IMR-90 (cell line): ENCODE results near the gene MRPL49. TPM values are rescaled to one million over a fixed set of nuclear protein-coding genes. Genes with fewer than 3 reads are reported as not detected.
A peak's percentile ranks its signal among the peaks of the same experiment; 100 is the strongest.

Experiments used
- ATAC-seq: fragments of 200-7000 bp; cut with Tn5 transposase; 2 replicates; pipeline ENCODE4 v1.9.1; 2020; ENCODE audit warnings: low read depth, mild to moderate bottlenecking, moderate library complexity
- BruUV-seq: library from RNA; stranded (reverse); fragments of 400-500 nt; replicated peaks from 2 replicates; lab custom pipeline; 2021; lab: Mats Ljungman, UMichigan
- CTCF ChIA-PET: fragments of 300-600 bp; formaldehyde crosslinking; extraction: SDS; loops from one replicate; lab custom pipeline; 2021; ENCODE audit warnings: antibody characterized with exemption; lab: Yijun Ruan, JAX
- POLR2A ChIA-PET: fragments of 300-600 bp; sonication (Branson Sonifier 250); formaldehyde crosslinking; loops from one replicate; lab custom pipeline; 2022; ENCODE audit warnings: antibody characterized with exemption; ENCODE audit not compliant: unreplicated experiment; lab: Charles Lee
- DNase-seq: peaks from one replicate; pipeline ENCODE4 v3.0.0; 2013
- H2AFZ ChIP-seq: replicated peaks from 2 replicates; pipeline ENCODE3; 2013; ENCODE audit warnings: low read length, mild to moderate bottlenecking; ENCODE audit not compliant: poor library complexity
- H2AK5ac ChIP-seq: 2 replicates; pipeline ENCODE4 v1.6.1; 2013; ENCODE audit warnings: low read depth, low read length, inconsistent platforms
- H2AK9ac ChIP-seq: replicated peaks from 2 replicates; pipeline ENCODE3; 2013; ENCODE audit warnings: mild to moderate bottlenecking, low read depth, low read length, moderate library complexity; ENCODE audit not compliant: poor library complexity
- H2BK120ac ChIP-seq: 2 replicates; pipeline ENCODE4 v1.6.1; 2013; ENCODE audit warnings: low read depth, low read length, inconsistent platforms
- H2BK15ac ChIP-seq: 3 replicates; pipeline ENCODE4 v1.6.1; 2013; ENCODE audit warnings: low read depth, low read length, inconsistent platforms
- H2BK20ac ChIP-seq: 2 replicates; pipeline ENCODE4 v1.6.1; 2013; ENCODE audit warnings: low read depth, mild to moderate bottlenecking, inconsistent platforms, low read length, moderate library complexity
- H2BK5ac ChIP-seq: 2 replicates; pipeline ENCODE4 v1.6.1; 2013; ENCODE audit warnings: mild to moderate bottlenecking, low read depth, low read length, inconsistent platforms; ENCODE audit not compliant: poor library complexity, severe bottlenecking
- H3K14ac ChIP-seq: replicated peaks from 2 replicates; pipeline ENCODE4 v1.6.1; 2013; ENCODE audit warnings: low read depth, low read length, inconsistent platforms
- H3K18ac ChIP-seq: 2 replicates; pipeline ENCODE4 v1.6.1; 2013; ENCODE audit warnings: low read depth, low read length, control low read depth
- H3K23ac ChIP-seq: 2 replicates; pipeline ENCODE4 v1.6.1; 2013; ENCODE audit warnings: low read depth, low read length, inconsistent platforms
- H3K27ac ChIP-seq: 2 replicates; pipeline ENCODE4 v1.5.1; 2013; ENCODE audit warnings: mild to moderate bottlenecking, control low read depth, low read length; ENCODE audit not compliant: insufficient read depth
- H3K27me3 ChIP-seq: 2 replicates; pipeline ENCODE4 v1.6.1; 2013; ENCODE audit warnings: low read length; ENCODE audit not compliant: control insufficient read depth, insufficient read depth
- H3K36me3 ChIP-seq: 2 replicates; pipeline ENCODE4 v1.6.1; 2013; ENCODE audit warnings: low read length, mixed read lengths; ENCODE audit not compliant: control insufficient read depth, insufficient read depth
- H3K4ac ChIP-seq: 2 replicates; pipeline ENCODE4 v1.6.1; 2013; ENCODE audit warnings: low read depth, low read length, inconsistent platforms
- H3K4me1 ChIP-seq: 2 replicates; pipeline ENCODE4 v1.6.1; 2013; ENCODE audit warnings: low read length, mixed read lengths; ENCODE audit not compliant: control insufficient read depth, insufficient read depth
- H3K4me2 ChIP-seq: 2 replicates; pipeline ENCODE4 v1.6.1; 2013; ENCODE audit warnings: low read depth, mild to moderate bottlenecking, control low read depth, low read length, moderate library complexity
- H3K4me3 ChIP-seq: 2 replicates; pipeline ENCODE4 v1.5.1; 2013; ENCODE audit warnings: low read depth, mild to moderate bottlenecking, control low read depth, low read length, moderate library complexity; ENCODE audit not compliant: insufficient read depth
- H3K56ac ChIP-seq: 2 replicates; pipeline ENCODE4 v1.6.1; 2013; ENCODE audit warnings: low read length, inconsistent platforms; ENCODE audit not compliant: insufficient read depth; ENCODE audit errors: extremely low read depth
- H3K79me1 ChIP-seq, 2 experiments: 2 replicates each; pipeline ENCODE4 v1.6.1; 2013; ENCODE audit warnings: low read length in 2 of 2, inconsistent platforms in 1 of 2, low read depth in 1 of 2
- H3K9ac ChIP-seq: 2 replicates; pipeline ENCODE4 v1.6.1; 2013; ENCODE audit warnings: low read depth, low read length, control low read depth
- H3K9me1 ChIP-seq: 2 replicates; pipeline ENCODE4 v1.6.1; 2013; ENCODE audit warnings: low read length, inconsistent platforms; ENCODE audit not compliant: insufficient read depth
- H3K9me3 ChIP-seq: 2 replicates; pipeline ENCODE4 v1.6.1; 2013; ENCODE audit warnings: low read length; ENCODE audit not compliant: control insufficient read depth, insufficient read depth
- H4K20me1 ChIP-seq: 2 replicates; pipeline ENCODE4 v1.6.1; 2013; ENCODE audit warnings: low read length, inconsistent platforms; ENCODE audit not compliant: insufficient read depth
- H4K5ac ChIP-seq: 2 replicates; pipeline ENCODE4 v1.6.1; 2013; ENCODE audit warnings: mild to moderate bottlenecking, low read depth, low read length, control low read depth
- H4K8ac ChIP-seq, 2 experiments: 2 replicates each; pipeline ENCODE4 v1.6.1; 2013; ENCODE audit warnings: low read depth in 2 of 2, low read length in 2 of 2, control low read depth in 1 of 2, inconsistent platforms in 1 of 2
- H4K91ac ChIP-seq: 2 replicates; pipeline ENCODE4 v1.6.1; 2013; ENCODE audit warnings: low read depth, low read length, inconsistent platforms; ENCODE audit not compliant: insufficient read depth
- BHLHE40 ChIP-seq: fragments of 150-350 bp; IDR thresholded peaks from 2 replicates; pipeline ENCODE4 v1.6.1; 2016; ENCODE audit warnings: mild to moderate bottlenecking, low read depth, low read length
- CEBPB ChIP-seq: IDR thresholded peaks from 2 replicates; pipeline ENCODE4 v1.6.1; 2012; ENCODE audit warnings: low read depth, low read length, improper control_type of control experiment
- CHD1 ChIP-seq: IDR thresholded peaks from 2 replicates; pipeline ENCODE4 v1.6.1; 2012; ENCODE audit warnings: low read depth, low read length, improper control_type of control experiment
- CTCF ChIP-seq: conservative IDR thresholded peaks from 2 replicates; pipeline ENCODE4 v1.5.1; 2012; ENCODE audit warnings: mild to moderate bottlenecking, low read depth, low read length, improper control_type of control experiment
- FOS ChIP-seq: fragments of 150-350 bp; IDR thresholded peaks from 2 replicates; pipeline ENCODE4 v1.6.1; 2016; ENCODE audit warnings: low read depth, low read length
- MAFK ChIP-seq: IDR thresholded peaks from 2 replicates; pipeline ENCODE4 v1.6.1; 2012; ENCODE audit warnings: low read depth, low read length, improper control_type of control experiment
- MAZ ChIP-seq: IDR thresholded peaks from 2 replicates; pipeline ENCODE4 v1.6.1; 2012; ENCODE audit warnings: low read depth, mild to moderate bottlenecking, low read length, improper control_type of control experiment, moderate library complexity, borderline replicate concordance
- MXI1 ChIP-seq: IDR thresholded peaks from 2 replicates; pipeline ENCODE4 v1.6.1; 2012; ENCODE audit warnings: low read depth, mild to moderate bottlenecking, low read length, moderate library complexity, borderline replicate concordance
- NFE2L2 ChIP-seq: fragments of 150-350 bp; IDR thresholded peaks from 2 replicates; pipeline ENCODE4 v1.6.1; 2016; ENCODE audit warnings: low read depth, mild to moderate bottlenecking, low read length
- POLR2A ChIP-seq: IDR thresholded peaks from 2 replicates; pipeline ENCODE4 v1.6.1; 2012; ENCODE audit warnings: mild to moderate bottlenecking, low read depth, low read length
- RAD21 ChIP-seq: IDR thresholded peaks from 2 replicates; pipeline ENCODE4 v1.6.1; 2012; ENCODE audit warnings: low read length, improper control_type of control experiment
- RCOR1 ChIP-seq: IDR thresholded peaks from 2 replicates; pipeline ENCODE4 v1.6.1; 2012; ENCODE audit warnings: mild to moderate bottlenecking, low read length, improper control_type of control experiment; ENCODE audit not compliant: insufficient replicate concordance
- RFX5 ChIP-seq: IDR thresholded peaks from 2 replicates; pipeline ENCODE4 v1.8.0; 2012; ENCODE audit warnings: low read depth, mild to moderate bottlenecking, low read length, moderate library complexity
- SMC3 ChIP-seq: fragments of 150-350 bp; IDR thresholded peaks from 2 replicates; pipeline ENCODE4 v1.6.1; 2016; ENCODE audit warnings: low read depth, mild to moderate bottlenecking, antibody characterized with exemption, low read length, moderate library complexity
- USF2 ChIP-seq: fragments of 150-350 bp; IDR thresholded peaks from 2 replicates; pipeline ENCODE4 v1.6.1; 2017; ENCODE audit warnings: mild to moderate bottlenecking, antibody characterized with exemption, low read length, low read depth
- WGBS, 2 experiments: methylation state at CpG; one replicate each; pipeline versions ENCODE4 v1.1.5 to v1.1.7; 2013; ENCODE audit warnings: missing lambda C conversion rate in 2 of 2; ENCODE audit not compliant: insufficient read length in 1 of 2; ENCODE audit errors: extremely low coverage in 2 of 2; 5-methylcytosine and 5-hydroxymethylcytosine counted together
- dilution Hi-C: fragments of 300-500 bp; cut with HindIII; formaldehyde crosslinking; loops from one replicate; pipeline ENCODE4 v1.14.3; 2018; ENCODE audit warnings: low sequenced_read_pairs; ENCODE audit not compliant: unreplicated experiment
- in situ Hi-C: fragments of 300-500 bp; cut with MboI; formaldehyde crosslinking; loops from 3 replicates; pipeline ENCODE4 v1.14.3; 2019; ENCODE audit warnings: low sequenced_read_pairs, inconsistent platforms, mixed read lengths
- intact Hi-C: fragments of 100-400 bp; cut with micrococcal nuclease; formaldehyde crosslinking; loops from 2 replicates; pipeline ENCODE4 v1.10.0; 2022
- polyA plus RNA-seq, 3 experiments: library from polyadenylated mRNA; depleted of rRNA; stranded (reverse); fragments of >200 nt; gene quantifications; 2 replicates each; pipeline ENCODE4 v1.2.3, GENCODE V29; 2012; ENCODE audit warnings: low replicate concordance in 1 of 3
- total RNA-seq: library from RNA; depleted of rRNA; stranded (reverse); fragments of >200 nt; gene quantifications from 2 replicates; pipeline ENCODE4 v1.2.3, GENCODE V29; 2012

Gene MRPL49
- total and polyA plus RNA-seq, 2 of the 4 experiments (the other 2 are of a cell fraction), result 55.2 to 56.8 TPM

GRCh38 chr11:65129649-65130441 lies 7.7 kb downstream of the MRPL49 start:
- no peak overlapping the region for H3K4ac ChIP-seq
- H3K79me1 ChIP-seq, result peaks cover 24 to 57% of the 10 kb centered on the region in 2 experiments
- no peak overlapping the region for H3K14ac ChIP-seq
- H2BK15ac ChIP-seq, result no peak overlapping the region
- CTCF ChIA-PET, result no interaction called here
- no peak overlapping the region for H2BK20ac ChIP-seq
- no peak overlapping the region for H3K9ac ChIP-seq
- no peak overlapping the region for H2BK5ac ChIP-seq
- intact Hi-C loops (no loop called here), in situ Hi-C loops (no loop called here), dilution Hi-C loops (no loop called here)
- H2AK9ac ChIP-seq, result peak overlapping the region; percentile 50
- no peak overlapping the region for H3K27ac ChIP-seq
- no peak overlapping the region for H4K91ac ChIP-seq
- POLR2A ChIA-PET, result no interaction called here
- H3K18ac ChIP-seq, result no peak overlapping the region
- peaks cover 6% of the 10 kb centered on the region; the same call in 1 of the 2 replicates for H3K4me1 ChIP-seq
- H2AFZ ChIP-seq, result peak overlapping the region; percentile 19
- no peaks in the 10 kb centered on the region for H3K27me3 ChIP-seq
- H3K4me3 ChIP-seq, result no peak overlapping the region
- H3K9me1 ChIP-seq, result peaks cover 11% of the 10 kb centered on the region
- no peak overlapping the region for H3K56ac ChIP-seq
- no peak overlapping the region for H3K4me2 ChIP-seq
- no peak overlapping the region for H3K23ac ChIP-seq
- BruUV-seq, result no TSS peak
- H4K20me1 ChIP-seq, result peaks cover 37% of the 10 kb centered on the region
- no peak overlapping the region for H4K8ac ChIP-seq
- DNase-seq (no peak), ATAC-seq (no peak)
- H2AK5ac ChIP-seq, result no peak overlapping the region
- WGBS, 2 experiments, result 96% methylated on average over 8 of the region's 13 CpGs; no CpG with 5 or more reads in 1 of the 2 experiments
- H3K36me3 ChIP-seq, result peaks cover 75% of the 10 kb centered on the region
- H2BK120ac ChIP-seq, result no peak overlapping the region
- no peak overlapping the region for H4K5ac ChIP-seq
- H3K9me3 ChIP-seq, result no peaks in the 10 kb centered on the region
- TF ChIP-seq CEBPB, result no peak
- TF ChIP-seq RFX5, result no peak
- no peak for TF ChIP-seq FOS
- no peak for TF ChIP-seq NFE2L2
- TF ChIP-seq RCOR1, result no peak
- TF ChIP-seq MXI1, result no peak
- TF ChIP-seq MAZ, result no peak
- TF ChIP-seq SMC3, result no peak
- no peak for TF ChIP-seq USF2
- TF ChIP-seq MAFK, result no peak
- TF ChIP-seq RAD21, result no peak
- TF ChIP-seq BHLHE40, result no peak
- no peak for TF ChIP-seq POLR2A
- TF ChIP-seq CHD1, result no peak
- no peak for TF ChIP-seq CTCF
